GM15510 (cell line): ENCODE results near the gene FGD5.

ENCODE experiments used
- POLR2A ChIP-seq: IDR thresholded peaks from 3 replicates; pipeline ENCODE4 v1.6.1; 2011; ENCODE audit warnings: borderline replicate concordance; ENCODE audit not compliant: insufficient read length; ENCODE audit errors: extremely low read depth

Gene FGD5

GRCh38 chr3:14941871-14942270, 123.1 kb downstream of the FGD5 start:
- no peak for TF ChIP-seq POLR2A

- no peak for TF ChIP-seq POLR2A
Measured at GRCh38 chr3:14943042-14943441, 124.3 kb downstream of the FGD5 start.

- TF ChIP-seq POLR2A = no peak
Measured at GRCh38 chr3:14946236-14946635, 127.5 kb downstream of the FGD5 start.

- TF ChIP-seq POLR2A = no peak
Measured at GRCh38 chr3:14946739-14947099, 128.0 kb downstream of the FGD5 start.

- TF ChIP-seq POLR2A = peak; percentile 96
Measured at GRCh38 chr3:14947100-14947885, 128.5 kb downstream of the FGD5 start, which contains the start of gene NR2C2. Gene NR2C2 (plus strand): TSS chr3:14947583. CDS start chr3:15003915, 56,332 bp downstream.

- peak; percentile 37 for TF ChIP-seq POLR2A
Measured at GRCh38 chr3:14947886-14948608, 129.3 kb downstream of the FGD5 start.

- peak; percentile 35 for TF ChIP-seq POLR2A
Measured at GRCh38 chr3:14948609-14949038, 129.9 kb downstream of the FGD5 start.

GRCh38 chr3:14949126-14949525, 130.4 kb downstream of the FGD5 start:
- no peak for TF ChIP-seq POLR2A

- TF ChIP-seq POLR2A = no peak
Measured at GRCh38 chr3:14950274-14950673, 131.5 kb downstream of the FGD5 start.

GRCh38 chr3:14957153-14957552, 138.4 kb downstream of the FGD5 start:
- TF ChIP-seq POLR2A = no peak

- no peak for TF ChIP-seq POLR2A
Measured at GRCh38 chr3:14957925-14958324, 139.2 kb downstream of the FGD5 start.

GRCh38 chr3:14959359-14959943, 140.7 kb downstream of the FGD5 start:
- no peak for TF ChIP-seq POLR2A

GRCh38 chr3:14962762-14963161, 144.0 kb downstream of the FGD5 start:
- no peak for TF ChIP-seq POLR2A

GRCh38 chr3:14967285-14967684, 148.5 kb downstream of the FGD5 start:
- TF ChIP-seq POLR2A = no peak

GRCh38 chr3:14969671-14970070, 150.9 kb downstream of the FGD5 start:
- TF ChIP-seq POLR2A = no peak
